Measurements from ENCODE around the gene SYDE1. TPM values are rescaled to one million over a fixed set of nuclear protein-coding genes. Genes with fewer than 3 reads are reported as not detected.
"Not testable (repeated sequence)": the region's sequence is repeated elsewhere in the genome, so short reads cannot be mapped to it uniquely, and the experiment has no call there.

Gene SYDE1
- total RNA-seq, 4 donors from 2014 or later = 42.8 to 106 (median 77.1) TPM

GRCh38 chr19:15093001-15093400 is 14.2 kb upstream of the SYDE1 start:
- DNase-seq (ENCODE audit: extremely low spot score) = no peak
- Histone ChIP-seq H3K4me3 (no peak overlapping the region), H3K27me3 (peaks cover 0 to 4% (median 0%) of the 10 kb centered on the region in 4 donors), H3K36me3 (no peaks in the 10 kb centered on the region), H3K27ac (replicated peaks in 1 of 4) (no peak overlapping the region), H3K4me1 (peaks cover 5 to 10% (median 8%) of the 10 kb centered on the region in 4 donors), H3K9me3 (no peaks in the 10 kb centered on the region)
- intact Hi-C loops (cut with DNase I) = no loop called here
- 82% methylated on average over 2 of the region's 2 CpGs for WGBS
- no peak for TF ChIP-seq CTCF (IDR thresholded peaks at IDR 0.05)
- no peak for TF ChIP-seq POLR2AphosphoS5 (IDR thresholded peaks at IDR 0.05)

- Histone ChIP-seq H3K27me3 (no peaks in the 10 kb centered on the region), H3K4me1 (peaks cover 5 to 10% (median 8%) of the 10 kb centered on the region in 4 donors), H3K4me3 (no peak overlapping the region), H3K9me3 (no peaks in the 10 kb centered on the region), H3K27ac (replicated peaks in 1 of 4) (no peak overlapping the region), H3K36me3 (no peaks in the 10 kb centered on the region)
- intact Hi-C loops (cut with DNase I) = no loop called here
- 88% methylated on average over 3 of the region's 3 CpGs for WGBS
- TF ChIP-seq POLR2AphosphoS5 (IDR thresholded peaks at IDR 0.05) = no peak
- TF ChIP-seq CTCF (IDR thresholded peaks at IDR 0.05) = no peak
- TF ChIP-seq POLR2A (IDR thresholded peaks at IDR 0.05; ENCODE audit: low read depth) = no peak
- no peak for TF ChIP-seq EP300 (IDR thresholded peaks at IDR 0.05)
- DNase-seq (ENCODE audit: extremely low spot score) = no peak
Observed at GRCh38 chr19:15096223-15096622, 11.0 kb upstream of the SYDE1 start.

GRCh38 chr19:15097980-15098379 is 9.2 kb upstream of the SYDE1 start:
- intact Hi-C loops (cut with DNase I); H3K4me1 ChIP-seq; H3K36me3 ChIP-seq; H3K27me3 ChIP-seq; H3K27ac ChIP-seq (replicated peaks in 1 of 4); H3K4me3 ChIP-seq; H3K9me3 ChIP-seq; DNase-seq (ENCODE audit: extremely low spot score): not testable (repeated sequence)
- 80% methylated on average over 4 of the region's 6 CpGs for WGBS

GRCh38 chr19:15098460-15098859 is 8.7 kb upstream of the SYDE1 start:
- no peak for DNase-seq (ENCODE audit: extremely low spot score)
- Histone ChIP-seq H3K27me3 (no peaks in the 10 kb centered on the region), H3K9me3 (peaks cover 0 to 8% (median 5%) of the 10 kb centered on the region in 4 donors), H3K4me1 (no peaks in the 10 kb centered on the region), H3K4me3 (no peak overlapping the region), H3K27ac (replicated peaks in 1 of 4) (no peak overlapping the region), H3K36me3 (no peaks in the 10 kb centered on the region)
- intact Hi-C loops (cut with DNase I) = no loop called here
- 77% methylated on average over 10 of the region's 10 CpGs for WGBS
- TF ChIP-seq CTCF (IDR thresholded peaks at IDR 0.05) (no peak), POLR2A (IDR thresholded peaks at IDR 0.05; ENCODE audit: low read depth) (no peak), POLR2AphosphoS5 (IDR thresholded peaks at IDR 0.05) (no peak), EP300 (IDR thresholded peaks at IDR 0.05) (no peak)

- H3K4me1 ChIP-seq = no peaks in the 10 kb centered on the region
- whole genome bisulfite sequencing = 85% methylated on average over 3 of the region's 3 CpGs
- no peaks in the 10 kb centered on the region for H3K36me3 ChIP-seq
- DNase-seq (ENCODE audit: extremely low spot score) = no peak
- intact Hi-C loops (cut with DNase I) = no loop called here
- peaks cover 0 to 14% (median 11%) of the 10 kb centered on the region in 4 donors for H3K9me3 ChIP-seq
- H3K4me3 ChIP-seq = no peak overlapping the region
- no peak overlapping the region for H3K27ac ChIP-seq (replicated peaks in 1 of 4)
- TF ChIP-seq EP300 (IDR thresholded peaks at IDR 0.05) = no peak
- no peak for TF ChIP-seq POLR2A (IDR thresholded peaks at IDR 0.05; ENCODE audit: low read depth)
- no peak for TF ChIP-seq CTCF (IDR thresholded peaks at IDR 0.05)
- no peak for TF ChIP-seq POLR2AphosphoS5 (IDR thresholded peaks at IDR 0.05)
- H3K27me3 ChIP-seq = no peaks in the 10 kb centered on the region
Observed at GRCh38 chr19:15099017-15099582, 8.1 kb upstream of the SYDE1 start.

Measured in esophagus muscularis mucosa (tissue), 4 donors.